Cerebellar nuclear complex (tissue), 1 donor: Measurements from ENCODE around the gene CLNK.

Experiments
- DNase-seq, 2 experiments: peaks; one replicate each; lab custom pipeline; 2025; lab: John Stamatoyannopoulos, UW

The CLNK gene, protein sequence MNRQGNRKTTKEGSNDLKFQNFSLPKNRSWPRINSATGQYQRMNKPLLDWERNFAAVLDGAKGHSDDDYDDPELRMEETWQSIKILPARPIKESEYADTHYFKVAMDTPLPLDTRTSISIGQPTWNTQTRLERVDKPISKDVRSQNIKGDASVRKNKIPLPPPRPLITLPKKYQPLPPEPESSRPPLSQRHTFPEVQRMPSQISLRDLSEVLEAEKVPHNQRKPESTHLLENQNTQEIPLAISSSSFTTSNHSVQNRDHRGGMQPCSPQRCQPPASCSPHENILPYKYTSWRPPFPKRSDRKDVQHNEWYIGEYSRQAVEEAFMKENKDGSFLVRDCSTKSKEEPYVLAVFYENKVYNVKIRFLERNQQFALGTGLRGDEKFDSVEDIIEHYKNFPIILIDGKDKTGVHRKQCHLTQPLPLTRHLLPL

DNA sequence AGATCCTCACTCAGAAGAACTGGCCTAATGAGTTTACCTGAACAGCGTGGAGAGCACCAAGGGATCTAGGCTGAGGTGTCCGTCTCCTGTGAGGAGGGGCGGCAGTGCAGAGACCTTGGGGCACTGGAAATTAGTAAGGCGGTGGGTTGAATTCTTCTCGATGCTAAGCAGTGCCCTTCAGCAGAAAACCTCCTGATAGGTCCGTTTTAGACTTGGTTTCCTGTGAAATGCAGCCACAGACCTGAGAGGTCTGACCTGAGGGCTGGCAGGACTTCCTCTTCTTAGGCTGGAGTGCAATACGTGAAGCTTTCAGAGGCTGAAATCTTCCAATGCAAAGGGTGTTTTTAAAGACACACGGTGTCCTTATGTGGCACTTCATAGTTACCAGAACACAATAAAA is at the start of gene CLNK:
CLNK (minus strand) TSS at position 138 of the 400 bp plus-strand sequence. CDS start 16,899 bp downstream, outside the sequence.
- DNase-seq: no peak

- peak in 1 of 2 experiments; percentile 20 for DNase-seq
Measured at GRCh38 chr4:10733481-10734062, 49.0 kb upstream of the CLNK start.

- DNase-seq: no peak
Measured at GRCh38 chr4:10732914-10733415, 48.4 kb upstream of the CLNK start.

DNA sequence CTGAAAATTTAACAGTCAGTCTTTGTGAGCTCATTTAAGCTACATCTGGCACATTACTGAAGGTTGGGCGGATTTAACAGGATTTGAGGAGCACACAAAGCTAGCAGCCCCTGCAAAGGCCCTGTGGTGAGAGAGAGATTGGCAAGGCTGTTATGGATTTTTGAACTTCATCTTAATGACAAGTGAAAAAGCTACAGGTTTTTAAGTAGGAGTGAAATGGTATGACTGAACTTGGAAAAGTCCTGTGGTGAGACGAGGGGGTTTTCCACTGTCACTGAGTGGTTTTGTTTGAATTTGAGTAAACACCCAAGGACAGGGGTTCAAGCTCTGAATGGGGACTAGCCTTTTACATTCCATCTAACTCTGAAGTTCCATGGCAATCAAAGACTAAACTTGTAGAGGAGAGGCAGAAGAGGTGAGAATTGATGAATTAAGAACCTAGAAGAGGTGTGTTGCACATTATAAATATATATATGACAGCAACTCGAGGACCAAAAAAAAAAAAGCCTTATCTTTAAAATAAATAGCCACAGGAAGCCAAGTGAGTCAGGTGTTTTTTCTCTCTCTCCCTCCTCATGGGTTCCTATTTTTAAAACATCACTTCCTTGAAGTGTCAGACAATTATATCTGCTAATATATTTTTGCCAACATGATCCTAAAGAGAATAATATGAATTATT is 47.8 kb upstream of the CLNK start:
- no peak for DNase-seq

- no peak for DNase-seq
Measured at GRCh38 chr4:10731690-10732089, 47.1 kb upstream of the CLNK start.

GRCh38 chr4:10731162-10731561 is 46.6 kb upstream of the CLNK start:
- DNase-seq: no peak

- no peak for DNase-seq
Measured at GRCh38 chr4:10730590-10730989, 46.0 kb upstream of the CLNK start.

GRCh38 chr4:10730019-10730418 is 45.5 kb upstream of the CLNK start:
- DNase-seq: no peak

DNA sequence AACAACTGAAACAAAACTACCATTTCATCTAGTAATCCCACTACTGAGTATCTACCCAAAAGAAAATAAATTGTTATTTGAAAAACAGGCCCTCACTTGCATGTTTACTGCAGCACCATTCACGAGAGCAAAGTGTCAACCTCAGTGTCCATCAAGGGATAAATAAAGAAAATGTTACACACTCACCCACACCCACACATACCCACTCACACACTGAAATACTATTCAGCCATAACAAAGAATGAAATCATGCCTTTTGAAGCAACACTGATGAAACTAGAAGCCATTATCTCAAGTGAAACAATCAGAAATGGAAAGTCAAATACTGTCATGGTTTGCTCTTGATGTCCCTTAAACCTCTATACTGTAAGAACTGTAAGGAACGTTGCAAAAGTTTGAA is 44.8 kb upstream of the CLNK start:
- no peak for DNase-seq

DNA sequence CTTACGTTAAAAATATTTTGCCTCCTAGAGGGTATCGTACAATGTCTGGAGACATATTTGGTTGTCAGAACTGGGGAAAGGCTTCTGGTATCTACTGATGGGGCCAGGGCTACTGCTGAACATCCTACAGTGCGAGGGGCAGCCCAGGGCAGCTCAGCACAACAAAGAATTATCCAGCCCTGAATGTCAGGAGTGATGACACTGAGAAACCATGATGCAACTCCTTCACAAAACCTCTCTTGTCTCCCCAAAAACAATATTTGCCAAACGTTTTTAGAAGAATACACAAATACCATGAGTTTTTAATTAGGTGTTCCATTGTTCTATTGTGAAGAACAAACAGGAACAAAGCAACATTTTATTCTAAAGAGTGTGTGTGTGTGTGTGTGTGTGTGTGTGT is 43.4 kb upstream of the CLNK start:
- DNase-seq: no peak

DNA sequence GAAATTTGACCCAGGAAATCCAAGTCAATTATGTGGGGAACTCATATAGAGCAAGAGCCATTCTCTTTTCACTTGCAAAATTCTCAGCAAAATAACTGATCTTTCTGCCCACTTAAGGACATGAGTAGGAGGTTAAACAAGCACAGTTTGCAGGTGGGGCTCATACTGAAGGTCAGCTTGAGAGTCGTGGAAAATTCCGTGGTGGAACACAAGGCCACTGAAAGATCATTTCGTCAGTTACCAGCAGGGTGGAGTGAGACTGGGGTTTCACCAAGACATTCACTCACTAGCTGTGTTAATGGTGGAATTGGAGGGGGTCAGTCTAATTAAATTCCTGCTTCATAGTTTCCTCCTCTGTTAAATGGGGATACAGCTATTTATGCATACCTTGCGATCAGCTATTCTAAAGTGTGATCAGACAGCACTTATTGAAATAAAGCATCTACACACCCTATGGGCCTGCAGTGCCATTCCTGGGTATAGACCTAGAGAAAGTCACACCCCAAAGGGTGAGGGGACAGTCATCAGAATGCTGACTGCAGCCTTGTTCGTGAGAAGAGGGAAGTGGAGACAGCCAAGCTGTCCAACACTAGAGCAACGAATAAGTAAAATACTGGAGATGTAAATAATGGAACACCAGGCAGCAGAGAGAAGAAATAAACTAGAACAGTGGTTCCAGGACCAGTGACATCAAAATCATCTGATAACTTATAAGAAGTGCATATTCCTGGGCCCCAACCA is 42.7 kb upstream of the CLNK start:
- no peak for DNase-seq

DNA sequence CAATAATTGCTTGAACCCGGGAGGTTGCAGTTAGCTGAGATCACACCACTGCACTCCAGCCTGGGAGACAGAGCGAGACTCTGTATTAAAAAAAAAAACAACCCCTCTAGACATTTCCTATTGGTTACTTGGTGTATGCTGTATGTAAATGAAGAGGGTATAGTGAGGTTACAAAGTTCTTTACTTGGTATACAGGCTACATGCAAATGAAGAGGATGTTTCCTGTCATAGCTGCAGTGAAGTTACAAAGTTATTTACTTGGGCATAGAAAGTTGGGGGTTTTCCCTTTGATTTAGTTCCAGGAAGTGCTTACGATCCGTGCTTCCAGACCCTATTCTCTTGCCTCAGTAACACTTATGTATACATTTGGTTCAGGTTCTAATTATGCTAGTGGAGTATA is 38.4 kb upstream of the CLNK start:
- no peak for DNase-seq

DNA sequence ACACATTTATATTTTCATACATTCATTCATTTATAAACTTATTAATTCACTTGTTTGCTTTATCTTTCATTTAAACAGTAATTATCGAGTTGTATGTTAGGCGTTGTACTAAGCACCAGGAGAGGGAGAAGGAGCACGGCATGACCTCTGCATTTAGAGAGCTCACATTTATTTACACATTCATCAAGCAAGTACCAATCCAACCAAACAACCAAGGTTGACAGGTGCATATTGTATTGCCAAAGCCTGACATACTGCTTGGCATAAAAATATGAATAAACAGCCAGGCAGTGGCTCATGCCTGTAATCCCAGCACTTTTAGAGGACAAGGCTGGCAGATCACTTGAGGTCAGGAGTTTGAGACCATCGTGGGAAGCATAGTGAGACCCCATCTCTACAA is 37.0 kb upstream of the CLNK start:
- DNase-seq: peak; percentile 82 to 94

DNA sequence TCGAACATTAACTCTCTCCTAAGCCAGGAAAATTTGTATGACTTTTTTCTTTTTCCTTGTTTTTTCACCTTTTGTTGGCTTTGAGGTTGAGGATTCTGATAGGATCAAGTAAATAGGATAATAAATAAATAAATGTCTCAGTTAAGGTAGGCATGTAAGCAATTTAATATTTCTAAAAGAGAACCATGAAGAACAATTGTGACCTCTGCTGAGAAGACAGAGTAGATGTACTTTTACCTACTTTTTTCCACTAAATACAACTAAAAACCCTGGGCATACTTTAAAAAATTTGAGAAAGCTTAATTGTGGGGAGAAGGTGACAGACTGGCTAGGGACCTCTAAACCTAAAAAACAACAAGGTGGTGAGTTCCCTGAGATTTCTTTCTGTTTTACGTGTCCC is 31.6 kb upstream of the CLNK start:
- no peak for DNase-seq

- no peak for DNase-seq
Measured at GRCh38 chr4:10715696-10716095, 31.1 kb upstream of the CLNK start.

GRCh38 chr4:10715135-10715534 is 30.6 kb upstream of the CLNK start:
- DNase-seq: no peak

- DNase-seq: no peak
Measured at GRCh38 chr4:10713591-10713990, 29.0 kb upstream of the CLNK start.

- DNase-seq: no peak
Measured at GRCh38 chr4:10706236-10706635, 21.7 kb upstream of the CLNK start.

DNA sequence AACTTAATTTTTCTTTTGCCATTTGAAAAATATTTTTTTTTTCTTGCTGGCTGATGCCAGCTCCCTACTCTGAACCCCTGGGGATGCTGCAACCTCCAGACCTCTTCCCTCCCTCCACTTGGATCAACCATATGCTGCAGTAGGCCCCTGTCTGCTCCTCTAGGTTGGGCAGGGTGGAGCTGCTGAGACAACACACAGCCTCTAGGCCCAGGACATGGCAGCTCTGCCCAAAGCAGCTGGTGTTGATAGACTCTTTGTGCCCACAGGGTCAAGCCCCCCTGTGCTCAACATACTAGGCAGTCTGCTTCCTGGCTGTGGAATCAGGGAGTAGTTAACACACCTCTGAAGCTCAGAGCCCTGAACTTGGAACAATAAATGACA is 19.9 kb upstream of the CLNK start:
- DNase-seq: no peak

- DNase-seq: no peak
Measured at GRCh38 chr4:10703766-10704429, 19.3 kb upstream of the CLNK start.

GRCh38 chr4:10703156-10703555 is 18.6 kb upstream of the CLNK start:
- no peak for DNase-seq
